Skeletal muscle tissue (tissue), 4 donors: ENCODE results near the gene WDR87. TPM values are rescaled to one million over a fixed set of nuclear protein-coding genes. Genes with fewer than 3 reads are reported as not detected.
"Not testable (repeated sequence)": the region's sequence is repeated elsewhere in the genome, so short reads cannot be mapped to it uniquely, and the experiment has no call there.

Source experiments
- H3K27ac ChIP-seq: one replicate; pipeline ENCODE4 v1.7.0; 2013; ENCODE audit warnings: mild to moderate bottlenecking, low read depth, low read length, inconsistent platforms
- H3K27me3 ChIP-seq, 3 donors: one replicate each; pipeline ENCODE4 v1.7.0; 2013; ENCODE audit warnings: low read length in 3 of 3; ENCODE audit not compliant: control insufficient read depth in 3 of 3, insufficient read depth in 3 of 3
- H3K36me3 ChIP-seq, 3 donors: one replicate each; pipeline ENCODE4 v1.7.0; 2013; ENCODE audit warnings: low read length in 3 of 3; ENCODE audit not compliant: control insufficient read depth in 3 of 3, insufficient read depth in 3 of 3
- H3K4me1 ChIP-seq, 3 donors: one replicate each; pipeline ENCODE4 v1.7.0; 2013; ENCODE audit warnings: low read length in 3 of 3, mild to moderate bottlenecking in 3 of 3; ENCODE audit not compliant: control insufficient read depth in 3 of 3, insufficient read depth in 3 of 3
- H3K4me3 ChIP-seq, 3 donors: one replicate each; pipeline ENCODE4 v1.7.0; 2013; ENCODE audit warnings: low read length in 3 of 3
- H3K9ac ChIP-seq, 3 donors: one replicate each; pipeline ENCODE4 v1.7.0; 2013; ENCODE audit warnings: low read length in 3 of 3, mild to moderate bottlenecking in 3 of 3, moderate library complexity in 2 of 3, low read depth in 1 of 3
- H3K9me3 ChIP-seq, 3 donors: one replicate each; pipeline ENCODE4 v1.7.0; 2013; ENCODE audit warnings: low read length in 3 of 3; ENCODE audit not compliant: control insufficient read depth in 3 of 3
- total RNA-seq: library from RNA; depleted of rRNA; stranded (reverse); fragments of >200 nt; gene quantifications from one replicate; pipeline ENCODE4 v1.2.3, GENCODE V29; 2014
- donor health status: Osteomylitis.

Gene WDR87
- total RNA-seq, 1 donor from 2014 or later, result not detected

DNA sequence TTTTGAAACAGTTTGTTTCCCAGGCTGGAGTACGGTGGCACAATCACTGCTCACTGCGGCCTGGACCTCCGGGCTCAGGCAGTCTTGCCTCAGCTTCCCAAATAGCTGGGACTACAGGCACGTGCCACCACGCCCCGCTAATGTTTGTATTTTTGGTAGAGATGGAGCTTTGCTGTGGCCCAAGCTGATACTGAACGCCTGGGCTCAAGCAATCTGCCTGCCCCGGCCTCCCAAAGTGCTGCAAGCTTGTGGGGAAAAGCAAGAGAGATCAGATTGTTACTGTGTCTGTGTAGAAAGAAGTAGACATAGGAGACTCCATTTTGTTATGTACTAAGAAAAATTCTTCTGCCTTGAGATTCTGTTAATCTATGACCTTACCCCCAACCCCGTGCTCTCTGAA lies 40.5 kb downstream of the WDR87 start:
- not testable (repeated sequence) for H3K9ac ChIP-seq, H3K27me3 ChIP-seq, H3K36me3 ChIP-seq, H3K9me3 ChIP-seq, H3K4me1 ChIP-seq, H3K27ac ChIP-seq, H3K4me3 ChIP-seq

DNA sequence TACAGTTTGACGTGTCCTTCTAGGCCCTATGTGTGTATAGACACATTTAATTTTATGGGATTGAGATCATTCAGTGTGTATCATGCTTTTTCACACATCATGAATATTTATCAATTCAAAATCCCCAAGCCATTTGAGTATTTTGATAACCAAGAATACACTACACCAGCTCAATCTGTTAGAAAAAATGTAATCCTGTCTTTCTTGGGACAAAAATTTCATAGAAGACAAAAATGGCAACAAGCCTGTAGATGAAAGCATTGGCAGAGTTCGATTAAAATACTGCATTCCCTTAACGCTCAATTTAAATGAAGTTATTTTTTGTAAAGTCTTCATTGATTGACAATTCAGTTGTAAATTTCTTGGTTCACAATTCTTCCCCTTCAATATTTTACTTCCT lies 41.9 kb downstream of the WDR87 start:
- H3K9me3 ChIP-seq, result no peaks in the 10 kb centered on the region
- no peak overlapping the region for H3K4me3 ChIP-seq
- H3K27ac ChIP-seq, result no peak overlapping the region
- H3K36me3 ChIP-seq, result no peaks in the 10 kb centered on the region
- no peak overlapping the region for H3K9ac ChIP-seq
- H3K27me3 ChIP-seq, result no peaks in the 10 kb centered on the region
- H3K4me1 ChIP-seq, result no peaks in the 10 kb centered on the region

DNA sequence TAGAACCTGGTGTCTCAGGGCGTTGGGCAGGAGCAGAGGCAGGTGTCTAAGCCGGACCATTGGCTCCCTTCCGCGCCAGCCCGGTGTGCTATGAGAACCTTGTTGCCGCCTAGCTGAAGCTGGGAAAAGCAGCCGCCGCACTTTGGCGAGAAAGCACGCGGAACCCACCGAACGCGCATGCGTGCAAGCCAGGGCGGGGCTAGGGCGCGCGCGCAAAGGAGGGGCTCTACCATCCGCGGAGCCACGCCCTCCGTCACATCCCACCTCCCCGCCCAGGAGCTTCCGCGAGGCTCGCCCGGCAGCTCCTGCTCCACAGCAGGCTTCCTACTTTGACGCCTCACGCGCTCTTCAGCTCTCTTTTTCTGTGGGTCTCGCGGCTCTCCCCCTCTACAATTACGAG lies 51.3 kb downstream of the WDR87 start:
- Histone ChIP-seq H3K27ac (no peak overlapping the region), H3K4me3 (no peak overlapping the region), H3K9me3 (peaks cover 0 to 7% (median 2%) of the 10 kb centered on the region in 3 donors), H3K36me3 (no peaks in the 10 kb centered on the region), H3K9ac (no peak overlapping the region), H3K27me3 (peaks cover 3 to 9% (median 8%) of the 10 kb centered on the region in 3 donors), H3K4me1 (no peaks in the 10 kb centered on the region)

DNA sequence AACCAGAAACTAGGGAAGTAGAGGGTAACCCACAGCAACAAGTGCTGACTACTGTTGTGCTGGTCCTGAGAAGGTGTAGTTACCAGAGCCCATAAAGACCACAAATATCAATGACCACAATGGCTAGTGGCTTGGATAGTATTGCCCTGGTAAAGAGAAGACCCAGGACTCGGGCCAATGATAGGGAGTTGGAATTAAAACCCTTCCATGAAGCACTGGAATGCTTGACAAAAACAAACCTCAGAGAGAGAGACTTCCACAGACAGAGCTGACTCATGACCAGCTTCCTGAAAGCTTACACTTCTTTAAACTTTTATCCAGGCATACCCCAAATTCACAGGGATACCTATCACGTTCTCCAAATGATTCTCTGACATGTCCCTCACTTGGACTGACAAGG lies 60.5 kb downstream of the WDR87 start:
- H3K4me3 ChIP-seq, result no peak overlapping the region
- no peak overlapping the region for H3K27ac ChIP-seq
- no peaks in the 10 kb centered on the region for H3K27me3 ChIP-seq
- H3K9ac ChIP-seq, result no peak overlapping the region
- H3K9me3 ChIP-seq, result no peaks in the 10 kb centered on the region
- no peaks in the 10 kb centered on the region for H3K36me3 ChIP-seq
- no peaks in the 10 kb centered on the region for H3K4me1 ChIP-seq

Other genes starting within 250 kb of the WDR87 start
- gene ZNF607, start 186.8 kb downstream of the WDR87 start, total RNA-seq, result 9.4 TPM
- gene ZNF573, start 127.0 kb downstream of the WDR87 start, total RNA-seq, result 14.1 TPM
- 3.7 TPM for gene SIPA1L3, start 614 bp upstream of the WDR87 start, total RNA-seq